ENCODE data around the gene SHISAL1.

GRCh38 chr22:44309137-44309536 lies 3.6 kb downstream of the SHISAL1 start:
- TF ChIP-seq, protein P1, sequence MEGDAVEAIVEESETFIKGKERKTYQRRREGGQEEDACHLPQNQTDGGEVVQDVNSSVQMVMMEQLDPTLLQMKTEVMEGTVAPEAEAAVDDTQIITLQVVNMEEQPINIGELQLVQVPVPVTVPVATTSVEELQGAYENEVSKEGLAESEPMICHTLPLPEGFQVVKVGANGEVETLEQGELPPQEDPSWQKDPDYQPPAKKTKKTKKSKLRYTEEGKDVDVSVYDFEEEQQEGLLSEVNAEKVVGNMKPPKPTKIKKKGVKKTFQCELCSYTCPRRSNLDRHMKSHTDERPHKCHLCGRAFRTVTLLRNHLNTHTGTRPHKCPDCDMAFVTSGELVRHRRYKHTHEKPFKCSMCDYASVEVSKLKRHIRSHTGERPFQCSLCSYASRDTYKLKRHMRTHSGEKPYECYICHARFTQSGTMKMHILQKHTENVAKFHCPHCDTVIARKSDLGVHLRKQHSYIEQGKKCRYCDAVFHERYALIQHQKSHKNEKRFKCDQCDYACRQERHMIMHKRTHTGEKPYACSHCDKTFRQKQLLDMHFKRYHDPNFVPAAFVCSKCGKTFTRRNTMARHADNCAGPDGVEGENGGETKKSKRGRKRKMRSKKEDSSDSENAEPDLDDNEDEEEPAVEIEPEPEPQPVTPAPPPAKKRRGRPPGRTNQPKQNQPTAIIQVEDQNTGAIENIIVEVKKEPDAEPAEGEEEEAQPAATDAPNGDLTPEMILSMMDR (IDR thresholded peaks at IDR 0.05), result no peak
- no peak for TF ChIP-seq POLR2A (IDR thresholded peaks at IDR 0.05)
